Measurements from ENCODE around the gene SOD1. TPM values are rescaled to one million over a fixed set of nuclear protein-coding genes. Genes with fewer than 3 reads are reported as not detected.
A peak's percentile ranks its signal among the peaks of the same experiment; 100 is the strongest.

Gene SOD1
- total and polyA plus RNA-seq, 2 of the 13 experiments (the other 11 are each of a cell fraction or from before 2014, with no cell fraction given) = 317 to 537 TPM

- no peak for TF ChIP-seq IRX3 (CRISPR knock-in tag; IDR thresholded peaks at IDR 0.05; ENCODE audit: borderline replicate concordance, low read depth)
- no peak for TF ChIP-seq GLI4 (CRISPR knock-in tag; IDR thresholded peaks at IDR 0.05; ENCODE audit: borderline replicate concordance)
- no peak for TF ChIP-seq PAXIP1 (CRISPR knock-in tag; conservative IDR thresholded peaks at IDR 0.05)
- peak; percentile 53 for TF ChIP-seq AGO1 (IDR thresholded peaks at IDR 0.05; ENCODE audit: low read depth, low read length, poor library complexity, severe bottlenecking)
- TF ChIP-seq RBM39 (IDR thresholded peaks at IDR 0.05; ENCODE audit: low read depth, low read length, poor library complexity, severe bottlenecking) = peak; percentile 87
- TF ChIP-seq SMYD3 (CRISPR knock-in tag; IDR thresholded peaks at IDR 0.05) = no peak
- peak in 1 of 2 experiments; percentile 23; a peak in 1 of 4 replicates for TF ChIP-seq ATF4 (CRISPR knock-in tag; IDR thresholded peaks at IDR 0.05)
- TF ChIP-seq ZNF160 (CRISPR knock-in tag; IDR thresholded peaks at IDR 0.05) = peak; percentile 68; the same call in 1 of the 2 replicates
- no peak for TF ChIP-seq ATF7 (IDR thresholded peaks at IDR 0.05)
- TF ChIP-seq ATF7 (CRISPR knock-in tag; IDR thresholded peaks at IDR 0.05) = no peak
- no peak for TF ChIP-seq ZNF337 (CRISPR knock-in tag; IDR thresholded peaks at IDR 0.05; ENCODE audit: borderline replicate concordance, low read depth)
- no peak for TF ChIP-seq ZBTB21 (CRISPR knock-in tag; IDR thresholded peaks at IDR 0.05)
- TF ChIP-seq ZSCAN9 (CRISPR knock-in tag; IDR thresholded peaks at IDR 0.05; ENCODE audit: borderline replicate concordance) = no peak; the same call in 1 of the 2 replicates
- TF ChIP-seq THAP8 (CRISPR knock-in tag; IDR thresholded peaks at IDR 0.05; ENCODE audit: borderline replicate concordance) = no peak
- TF ChIP-seq ZBTB4 (CRISPR knock-in tag; IDR thresholded peaks at IDR 0.05; ENCODE audit: borderline replicate concordance) = no peak
- TF ChIP-seq ZNF549 (CRISPR knock-in tag; IDR thresholded peaks at IDR 0.05) = no peak
- peak in 1 of 2 experiments; percentile 78; a peak in 2 of 4 replicates for TF ChIP-seq KLF16 (CRISPR knock-in tag; IDR thresholded peaks at IDR 0.05)
- TF ChIP-seq MED13 (CRISPR knock-in tag; IDR thresholded peaks at IDR 0.05) = peak; percentile 76; the same call in 1 of the 2 replicates
- TF ChIP-seq ZBTB1 (CRISPR knock-in tag; IDR thresholded peaks at IDR 0.05; ENCODE audit: borderline replicate concordance) = no peak
- TF ChIP-seq ZNF747 (CRISPR knock-in tag; IDR thresholded peaks at IDR 0.05; ENCODE audit: borderline replicate concordance) = no peak
- no peak for TF ChIP-seq ZNF44 (CRISPR knock-in tag; IDR thresholded peaks at IDR 0.05)
Observed at GRCh38 chr21:31659536-31660258, at the start of gene SOD1 (continued).
